NCI-H2107 treated with DMSO at 0.1 percent for 48 hours (cell line): ENCODE results near the gene SALL2.

Source experiments
- DNase-seq: peaks from one replicate; lab custom pipeline; 2025; ENCODE audit not compliant: unreplicated experiment; lab: John Stamatoyannopoulos, UW

The SALL2 gene

DNA sequence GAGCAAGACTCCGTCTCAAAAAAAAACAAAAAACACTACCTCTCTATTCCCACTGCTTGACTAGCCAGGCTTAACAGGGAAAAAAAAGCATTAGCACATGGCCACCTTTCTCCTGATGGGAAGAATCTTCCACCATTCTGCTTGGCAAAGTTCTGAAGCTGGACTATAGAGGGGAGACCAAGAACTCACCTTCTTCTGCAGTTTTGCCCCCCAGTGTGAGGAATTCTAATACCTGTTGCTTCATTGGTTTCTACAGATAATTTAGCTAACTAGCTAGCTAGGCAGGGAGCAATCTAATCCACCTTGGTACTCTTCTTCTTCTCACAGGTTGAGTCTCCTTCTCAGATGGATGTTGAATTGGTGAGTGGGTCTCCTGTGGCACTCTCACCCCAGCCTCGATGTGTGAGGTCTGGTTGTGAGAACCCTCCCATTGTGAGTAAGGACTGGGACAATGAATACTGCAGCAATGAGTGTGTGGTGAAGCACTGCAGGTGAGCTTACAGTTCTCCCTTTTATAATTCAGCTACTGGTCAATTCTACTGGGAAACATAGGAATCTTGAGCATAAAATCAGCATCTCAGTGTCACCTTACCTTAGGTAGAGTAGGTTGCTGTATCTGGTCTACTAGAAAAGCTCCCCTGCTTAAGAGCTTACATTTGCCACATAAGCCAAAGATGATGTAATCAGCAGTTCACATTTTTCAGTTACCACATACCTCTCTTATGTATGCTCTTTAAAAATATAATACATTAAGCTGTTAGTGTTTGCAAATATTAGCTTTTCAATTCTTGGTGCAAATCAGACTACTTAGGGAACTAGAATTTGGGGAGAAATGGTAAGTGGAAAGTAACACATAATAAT lies 31.0 kb downstream of the SALL2 start:
- peak; percentile 28 for DNase-seq

DNA sequence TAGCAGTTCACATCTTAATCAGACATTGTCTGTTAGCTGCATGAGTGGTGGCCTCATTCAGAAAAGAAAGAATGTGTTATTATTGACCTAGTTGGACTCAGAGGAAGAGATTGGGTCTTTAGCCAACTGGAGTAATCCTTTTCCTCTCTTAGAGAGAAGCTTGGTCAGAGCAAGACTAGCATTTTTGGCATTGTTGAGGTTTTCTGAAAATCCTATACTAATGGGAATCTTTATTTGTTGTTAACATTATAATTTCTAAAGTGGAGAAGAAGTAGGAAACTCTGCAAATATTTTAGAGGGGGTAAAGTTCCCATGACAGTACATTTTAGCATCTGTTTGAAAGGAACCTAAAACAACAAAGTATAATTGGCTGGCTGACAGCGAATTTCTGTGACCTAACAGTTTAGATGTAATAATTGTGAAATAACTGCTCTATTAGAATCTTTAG lies 39.5 kb downstream of the SALL2 start:
- no peak for DNase-seq

- peak; percentile 100 for DNase-seq
Measured at GRCh38 chr14:21476925-21477681, 49.0 kb downstream of the SALL2 start, which contains the start of the genes RAB2B and TOX4. RAB2B (minus strand) TSS chr14:21476959; CDS start chr14:21476872, 87 bp downstream. TOX4 (plus strand) TSS chr14:21477195; CDS start chr14:21477279, 84 bp downstream.

DNA sequence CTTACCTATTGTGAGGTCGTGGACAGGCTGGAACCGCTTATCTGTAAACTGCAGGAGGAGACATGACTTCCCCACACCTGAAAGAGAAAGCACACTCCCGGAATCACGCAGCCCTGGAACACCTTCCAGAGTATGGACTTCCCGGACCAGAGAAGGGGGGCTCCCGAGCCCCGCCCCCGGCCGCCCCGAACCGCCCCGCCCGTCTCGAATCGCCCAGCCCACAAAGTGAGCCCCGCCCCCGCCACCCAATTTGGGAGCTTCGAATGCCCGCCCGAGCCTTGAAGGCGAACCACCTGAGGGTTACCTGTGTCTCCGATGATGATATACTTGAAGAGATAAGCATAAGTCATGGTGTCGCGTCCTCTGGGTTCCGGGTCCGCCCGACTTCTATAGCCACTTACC lies 49.6 kb downstream of the SALL2 start:
- no peak for DNase-seq

GRCh38 chr14:21475767-21476522 lies 50.2 kb downstream of the SALL2 start:
- no peak for DNase-seq
